Breast epithelium (tissue), 3 donors: ENCODE data around the gene BID.

Source experiments
- POLR2A ChIP-seq: fragments of 450-650 bp; IDR thresholded peaks from one replicate; pipeline ENCODE4 v1.6.1; 2016; ENCODE audit warnings: antibody characterized with exemption, mild to moderate bottlenecking, moderate library complexity
- POLR2AphosphoS5 ChIP-seq, 3 donors: sonication (generic); formaldehyde crosslinking; IDR thresholded peaks; one replicate each; pipeline ENCODE4 v1.6.1; 2017; ENCODE audit warnings: antibody characterized with exemption in 3 of 3
- TF ChIP-seq, protein P1 (sequence below), 3 donors: fragments of 450-650 bp; IDR thresholded peaks; one replicate each; pipeline ENCODE4 v1.5.1; 2016 to 2017; ENCODE audit warnings: antibody characterized with exemption in 3 of 3, mild to moderate bottlenecking in 3 of 3, moderate library complexity in 3 of 3

- TF ChIP-seq, protein P1, sequence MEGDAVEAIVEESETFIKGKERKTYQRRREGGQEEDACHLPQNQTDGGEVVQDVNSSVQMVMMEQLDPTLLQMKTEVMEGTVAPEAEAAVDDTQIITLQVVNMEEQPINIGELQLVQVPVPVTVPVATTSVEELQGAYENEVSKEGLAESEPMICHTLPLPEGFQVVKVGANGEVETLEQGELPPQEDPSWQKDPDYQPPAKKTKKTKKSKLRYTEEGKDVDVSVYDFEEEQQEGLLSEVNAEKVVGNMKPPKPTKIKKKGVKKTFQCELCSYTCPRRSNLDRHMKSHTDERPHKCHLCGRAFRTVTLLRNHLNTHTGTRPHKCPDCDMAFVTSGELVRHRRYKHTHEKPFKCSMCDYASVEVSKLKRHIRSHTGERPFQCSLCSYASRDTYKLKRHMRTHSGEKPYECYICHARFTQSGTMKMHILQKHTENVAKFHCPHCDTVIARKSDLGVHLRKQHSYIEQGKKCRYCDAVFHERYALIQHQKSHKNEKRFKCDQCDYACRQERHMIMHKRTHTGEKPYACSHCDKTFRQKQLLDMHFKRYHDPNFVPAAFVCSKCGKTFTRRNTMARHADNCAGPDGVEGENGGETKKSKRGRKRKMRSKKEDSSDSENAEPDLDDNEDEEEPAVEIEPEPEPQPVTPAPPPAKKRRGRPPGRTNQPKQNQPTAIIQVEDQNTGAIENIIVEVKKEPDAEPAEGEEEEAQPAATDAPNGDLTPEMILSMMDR (IDR thresholded peaks at IDR 0.05) = no peak
- TF ChIP-seq POLR2AphosphoS5 (IDR thresholded peaks at IDR 0.05) (no peak), POLR2A (no peak)
These were observed 33.5 kb upstream of the BID start for GRCh38 chr22:17807578-17808410.
